ENCODE data around the gene PNMT. TPM values are rescaled to one million over a fixed set of nuclear protein-coding genes. Genes with fewer than 3 reads are reported as not detected.

Gene PNMT
- total RNA-seq, 1 donor from 2014 or later: 2.4 TPM

DNA sequence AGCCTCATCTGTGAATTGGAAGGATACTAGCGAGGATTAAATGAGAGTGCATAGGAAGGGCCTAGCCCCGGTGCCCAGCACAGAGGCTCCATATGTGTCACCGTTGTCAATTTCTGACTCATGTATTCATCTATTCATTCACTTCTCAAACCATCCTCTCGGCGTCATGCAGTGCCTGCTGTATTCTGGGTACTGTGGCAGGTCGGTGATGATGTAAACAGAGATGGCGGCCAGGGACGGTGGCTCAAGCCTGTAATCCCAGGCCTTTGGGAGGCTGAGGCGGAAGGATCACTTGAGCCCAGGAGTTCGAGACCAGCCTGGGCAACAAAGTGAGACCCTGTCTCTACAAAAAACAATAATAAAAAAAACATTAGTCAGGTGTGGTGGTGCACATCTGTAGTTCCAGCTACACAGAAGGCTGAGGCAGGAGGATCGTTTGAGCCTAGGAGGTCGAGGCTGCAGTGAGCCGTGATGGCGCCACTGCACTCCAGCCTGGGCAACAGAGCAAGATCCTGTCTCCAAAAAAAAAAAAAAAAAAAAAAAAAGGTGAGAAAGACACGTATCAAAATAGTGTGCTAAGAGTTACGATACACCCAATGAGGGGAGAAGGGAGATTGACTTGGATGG, 45.8 kb upstream of the PNMT start:
- Mint-ChIP-seq H3K27ac (ENCODE audit: unreplicated experiment) (no peak overlapping the region), H3K27me3 (ENCODE audit: unreplicated experiment) (peaks cover 29% of the 10 kb centered on the region), H3K4me3 (ENCODE audit: unreplicated experiment) (no peak overlapping the region), H3K4me1 (ENCODE audit: unreplicated experiment) (peaks cover 20% of the 10 kb centered on the region), H3K9me3 (ENCODE audit: unreplicated experiment) (no peaks in the 10 kb centered on the region), H3K36me3 (ENCODE audit: unreplicated experiment) (no peaks in the 10 kb centered on the region)
- DNase-seq (ENCODE audit: extremely low spot score, unreplicated experiment): no peak
- TF ChIP-seq, protein P1, sequence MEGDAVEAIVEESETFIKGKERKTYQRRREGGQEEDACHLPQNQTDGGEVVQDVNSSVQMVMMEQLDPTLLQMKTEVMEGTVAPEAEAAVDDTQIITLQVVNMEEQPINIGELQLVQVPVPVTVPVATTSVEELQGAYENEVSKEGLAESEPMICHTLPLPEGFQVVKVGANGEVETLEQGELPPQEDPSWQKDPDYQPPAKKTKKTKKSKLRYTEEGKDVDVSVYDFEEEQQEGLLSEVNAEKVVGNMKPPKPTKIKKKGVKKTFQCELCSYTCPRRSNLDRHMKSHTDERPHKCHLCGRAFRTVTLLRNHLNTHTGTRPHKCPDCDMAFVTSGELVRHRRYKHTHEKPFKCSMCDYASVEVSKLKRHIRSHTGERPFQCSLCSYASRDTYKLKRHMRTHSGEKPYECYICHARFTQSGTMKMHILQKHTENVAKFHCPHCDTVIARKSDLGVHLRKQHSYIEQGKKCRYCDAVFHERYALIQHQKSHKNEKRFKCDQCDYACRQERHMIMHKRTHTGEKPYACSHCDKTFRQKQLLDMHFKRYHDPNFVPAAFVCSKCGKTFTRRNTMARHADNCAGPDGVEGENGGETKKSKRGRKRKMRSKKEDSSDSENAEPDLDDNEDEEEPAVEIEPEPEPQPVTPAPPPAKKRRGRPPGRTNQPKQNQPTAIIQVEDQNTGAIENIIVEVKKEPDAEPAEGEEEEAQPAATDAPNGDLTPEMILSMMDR (IDR thresholded peaks at IDR 0.05): no peak

DNA sequence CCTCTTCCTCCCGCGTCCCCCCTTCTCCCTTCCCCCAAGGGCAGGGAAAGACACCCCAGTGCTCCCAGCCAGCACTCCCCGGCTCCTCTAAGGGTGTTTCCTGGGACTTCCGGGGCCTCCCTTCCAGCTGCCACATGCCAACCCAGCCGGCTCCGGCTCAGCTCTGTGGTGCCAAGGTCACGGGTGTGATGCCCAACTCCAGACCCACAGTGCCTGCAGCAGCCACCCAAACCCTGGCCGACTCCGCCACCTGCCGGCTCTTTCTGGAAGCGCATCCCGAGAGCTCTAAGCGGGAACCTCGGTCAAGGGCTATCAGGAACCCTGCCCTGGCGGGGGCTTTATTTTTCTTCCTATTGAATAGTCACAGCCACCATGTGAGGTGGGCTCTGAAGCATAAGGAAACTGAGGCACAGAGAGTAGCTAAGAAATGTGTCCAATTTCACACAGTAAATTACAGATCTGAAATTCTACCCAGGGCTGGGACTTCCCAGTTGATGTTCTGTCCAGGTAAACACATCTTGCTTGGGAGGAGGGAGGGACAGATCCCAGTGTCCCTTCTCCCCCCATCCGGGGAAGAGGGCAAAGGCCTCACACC, 44.8 kb upstream of the PNMT start:
- Mint-ChIP-seq H3K4me3 (ENCODE audit: unreplicated experiment) (no peak overlapping the region), H3K9me3 (ENCODE audit: unreplicated experiment) (no peaks in the 10 kb centered on the region), H3K36me3 (ENCODE audit: unreplicated experiment) (no peaks in the 10 kb centered on the region), H3K27ac (ENCODE audit: unreplicated experiment) (no peak overlapping the region), H3K27me3 (ENCODE audit: unreplicated experiment) (peaks cover 37% of the 10 kb centered on the region), H3K4me1 (ENCODE audit: unreplicated experiment) (peaks cover 20% of the 10 kb centered on the region)
- DNase-seq (ENCODE audit: extremely low spot score, unreplicated experiment): peak; percentile 94
- TF ChIP-seq, protein P1 (IDR thresholded peaks at IDR 0.05): peak; percentile 92

DNA sequence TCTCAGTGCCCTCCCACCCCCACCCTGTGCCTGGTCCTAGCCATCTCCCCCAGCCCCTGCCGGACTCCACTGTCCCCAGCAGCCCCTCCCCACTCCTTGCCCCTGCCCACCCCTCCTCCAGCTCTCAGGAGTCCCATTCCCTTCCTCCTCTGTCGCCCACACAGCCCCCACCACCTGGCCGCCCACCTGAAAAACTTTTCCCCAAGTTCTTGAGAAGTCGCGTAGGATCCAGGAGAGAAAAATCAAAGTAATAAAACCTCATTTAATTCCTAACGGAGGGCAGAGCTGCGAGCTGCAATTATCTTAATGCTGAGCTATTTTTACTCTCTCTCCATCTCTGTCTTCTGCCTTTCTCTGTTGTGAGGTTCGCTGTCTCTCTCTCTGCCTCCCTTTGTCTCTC, 43.9 kb upstream of the PNMT start:
- Mint-ChIP-seq H3K27me3 (ENCODE audit: unreplicated experiment) (peaks cover 44% of the 10 kb centered on the region), H3K9me3 (ENCODE audit: unreplicated experiment) (no peaks in the 10 kb centered on the region), H3K4me3 (ENCODE audit: unreplicated experiment) (no peak overlapping the region), H3K4me1 (ENCODE audit: unreplicated experiment) (peaks cover 20% of the 10 kb centered on the region), H3K27ac (ENCODE audit: unreplicated experiment) (no peak overlapping the region), H3K36me3 (ENCODE audit: unreplicated experiment) (no peaks in the 10 kb centered on the region)
- no peak for DNase-seq (ENCODE audit: extremely low spot score, unreplicated experiment)
- TF ChIP-seq, protein P1 (IDR thresholded peaks at IDR 0.05): no peak

DNA sequence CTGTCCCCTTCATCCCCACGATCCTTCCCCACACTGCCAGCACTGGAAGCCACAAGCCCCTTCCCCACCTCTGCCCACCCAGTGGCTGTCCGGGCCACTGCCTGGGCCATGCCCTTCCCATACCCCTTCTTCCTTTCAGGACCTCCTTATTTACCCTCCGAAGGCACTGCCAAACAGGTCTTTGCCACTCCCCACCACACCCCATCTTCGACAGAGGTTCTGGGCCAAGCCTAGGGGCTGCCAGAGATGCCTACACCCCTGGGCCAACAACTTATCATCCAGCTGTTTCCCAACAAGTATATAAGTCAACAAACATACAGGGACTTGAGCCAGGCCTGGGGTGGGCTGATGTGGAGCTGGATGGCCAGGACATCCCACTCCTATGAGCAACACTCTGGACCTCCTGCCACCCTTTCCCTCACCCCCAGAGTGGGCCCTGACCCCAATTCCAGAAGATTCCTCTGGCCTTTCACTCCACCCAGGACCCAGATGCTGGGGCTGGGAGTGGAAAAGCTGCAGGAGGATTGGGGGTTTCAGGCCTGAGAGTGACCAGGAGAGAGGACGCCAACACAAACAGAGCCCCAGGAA, 43.0 kb upstream of the PNMT start:
- H3K27me3 Mint-ChIP-seq (ENCODE audit: unreplicated experiment): peaks cover 47% of the 10 kb centered on the region
- H3K4me1 Mint-ChIP-seq (ENCODE audit: unreplicated experiment): peaks cover 20% of the 10 kb centered on the region
- no peak overlapping the region for H3K27ac Mint-ChIP-seq (ENCODE audit: unreplicated experiment)
- no peaks in the 10 kb centered on the region for H3K36me3 Mint-ChIP-seq (ENCODE audit: unreplicated experiment)
- TF ChIP-seq, protein P1 (IDR thresholded peaks at IDR 0.05): no peak
- no peaks in the 10 kb centered on the region for H3K9me3 Mint-ChIP-seq (ENCODE audit: unreplicated experiment)
- no peak overlapping the region for H3K4me3 Mint-ChIP-seq (ENCODE audit: unreplicated experiment)
- DNase-seq (ENCODE audit: extremely low spot score, unreplicated experiment): no peak

All from osteocyte (in vitro differentiated cells).